GM12878 (cell line): ENCODE data around the gene ARAP3. TPM values are rescaled to one million over a fixed set of nuclear protein-coding genes. Genes with fewer than 3 reads are reported as not detected.

ENCODE experiments used
- ATF3 ChIP-seq: IDR thresholded peaks from 2 replicates; pipeline ENCODE4 v1.6.1; 2011; ENCODE audit warnings: low read depth, mild to moderate bottlenecking, low read length, moderate library complexity, borderline replicate concordance; ENCODE audit errors: extremely low read depth
- BHLHE40 ChIP-seq, 2 experiments: fragments of 450-650 bp in 1 of 2; IDR thresholded peaks; 2 replicates each; pipeline ENCODE4 v1.6.1; 2011 to 2017; ENCODE audit warnings: low read depth in 2 of 2, borderline replicate concordance in 1 of 2, improper control_type of control experiment in 1 of 2, low read length in 1 of 2, mild to moderate bottlenecking in 1 of 2
- CHD1 ChIP-seq: IDR thresholded peaks from 2 replicates; pipeline ENCODE4 v1.6.1; 2012; ENCODE audit warnings: low read depth, low read length, improper control_type of control experiment
- CHD2 ChIP-seq: IDR thresholded peaks from 2 replicates; pipeline ENCODE4 v1.6.1; 2011; ENCODE audit warnings: low read depth, low read length, improper control_type of control experiment, borderline replicate concordance
- EGR1 ChIP-seq, 2 experiments: IDR thresholded peaks; 1 replicate in 1 of 2; 2 replicates in 1 of 2; pipeline ENCODE4 v1.6.1; 2011 to 2012; ENCODE audit warnings: low read depth in 2 of 2, low read length in 2 of 2, borderline replicate concordance in 1 of 2, mild to moderate bottlenecking in 1 of 2, moderate library complexity in 1 of 2
- EZH2 ChIP-seq: IDR thresholded peaks from 2 replicates; pipeline ENCODE4 v1.6.1; 2012; ENCODE audit warnings: low read depth, mild to moderate bottlenecking, control low read depth, inconsistent platforms, low read length, borderline replicate concordance; ENCODE audit not compliant: control insufficient read depth
- FOS ChIP-seq: IDR thresholded peaks from 3 replicates; pipeline ENCODE4 v1.6.1; 2011; ENCODE audit warnings: borderline replicate concordance; ENCODE audit not compliant: insufficient read length; ENCODE audit errors: extremely low read depth
- FOXK2 ChIP-seq: fragments of 450-650 bp; IDR thresholded peaks from 2 replicates; pipeline ENCODE4 v1.6.1; 2017; ENCODE audit warnings: mild to moderate bottlenecking, moderate library complexity
- KAT2A ChIP-seq: conservative IDR thresholded peaks from 2 replicates; pipeline ENCODE4 v1.6.1; 2011; ENCODE audit warnings: low read depth, low read length; ENCODE audit not compliant: control insufficient read depth
- KLF5 ChIP-seq: fragments of 450-650 bp; IDR thresholded peaks from 2 replicates; pipeline ENCODE4 v1.6.1; 2014; ENCODE audit warnings: mild to moderate bottlenecking; ENCODE audit not compliant: partially characterized antibody
- MEF2A ChIP-seq: IDR thresholded peaks from 2 replicates; pipeline ENCODE4 v1.6.1; 2011; ENCODE audit warnings: low read depth, mild to moderate bottlenecking, low read length, moderate library complexity; ENCODE audit not compliant: insufficient read depth
- MXI1 ChIP-seq: fragments of 150-350 bp; IDR thresholded peaks from 2 replicates; pipeline ENCODE4 v1.6.1; 2011; ENCODE audit warnings: low read depth, mild to moderate bottlenecking, inconsistent platforms, low read length, improper control_type of control experiment
- MYB ChIP-seq: fragments of 150-350 bp; IDR thresholded peaks from 2 replicates; pipeline ENCODE4 v1.6.1; 2014; ENCODE audit warnings: mild to moderate bottlenecking, low read depth, low read length, borderline replicate concordance
- NFYA ChIP-seq: IDR thresholded peaks from 2 replicates; pipeline ENCODE4 v1.6.1; 2011; ENCODE audit warnings: low read depth, mild to moderate bottlenecking, low read length, improper control_type of control experiment, borderline replicate concordance
- NKRF ChIP-seq: fragments of 450-650 bp; conservative IDR thresholded peaks from 2 replicates; pipeline ENCODE4 v1.6.1; 2017; ENCODE audit warnings: mild to moderate bottlenecking, moderate library complexity
- NR2F1 ChIP-seq: fragments of 450-650 bp; conservative IDR thresholded peaks from 2 replicates; pipeline ENCODE4 v1.6.1; 2017; ENCODE audit warnings: mild to moderate bottlenecking
- POLR2AphosphoS2 ChIP-seq: IDR thresholded peaks from 2 replicates; pipeline ENCODE4 v1.6.1; 2011; ENCODE audit warnings: low read depth, mild to moderate bottlenecking, low read length, improper control_type of control experiment, moderate library complexity
- POU2F2 ChIP-seq: IDR thresholded peaks from 3 replicates; pipeline ENCODE4 v1.6.1; 2011; ENCODE audit warnings: low read depth, mild to moderate bottlenecking, low read length, borderline replicate concordance
- RCOR1 ChIP-seq: conservative IDR thresholded peaks from 2 replicates; pipeline ENCODE4 v1.6.1; 2012; ENCODE audit warnings: low read depth, low read length, improper control_type of control experiment
- SIN3A ChIP-seq: IDR thresholded peaks from 2 replicates; pipeline ENCODE4 v1.6.1; 2012; ENCODE audit warnings: low read depth, low read length, improper control_type of control experiment
- SIX5 ChIP-seq: IDR thresholded peaks from 2 replicates; pipeline ENCODE4 v1.6.1; 2011; ENCODE audit warnings: mild to moderate bottlenecking, low read depth, low read length, moderate library complexity; ENCODE audit not compliant: severe bottlenecking
- SMAD1 ChIP-seq: fragments of 450-650 bp; IDR thresholded peaks from 2 replicates; pipeline ENCODE4 v1.6.1; 2018; ENCODE audit warnings: mild to moderate bottlenecking, low read depth; ENCODE audit not compliant: partially characterized antibody
- SREBF2 ChIP-seq: IDR thresholded peaks from 2 replicates; pipeline ENCODE4 v1.6.1; 2012; ENCODE audit warnings: mild to moderate bottlenecking, low read length
- SUZ12 ChIP-seq: fragments of 200-600 bp; sonication (generic); IDR thresholded peaks from one replicate; pipeline ENCODE4 v1.6.1; 2018; ENCODE audit warnings: antibody characterized with exemption, mild to moderate bottlenecking; ENCODE audit not compliant: unreplicated experiment
- YBX1 ChIP-seq: fragments of 450-650 bp; IDR thresholded peaks from 2 replicates; pipeline ENCODE4 v1.6.1; 2016; ENCODE audit warnings: antibody characterized with exemption
- ZNF24 ChIP-seq: fragments of 450-650 bp; IDR thresholded peaks from 2 replicates; pipeline ENCODE4 v1.6.1; 2017; ENCODE audit warnings: antibody characterized with exemption, mild to moderate bottlenecking
- ZNF274 ChIP-seq: IDR thresholded peaks from one replicate; pipeline ENCODE4 v1.8.0; 2011; ENCODE audit not compliant: insufficient read length, insufficient read depth
- ZNF384 ChIP-seq: IDR thresholded peaks from 2 replicates; pipeline ENCODE4 v1.6.1; 2012; ENCODE audit warnings: low read depth, mild to moderate bottlenecking, low read length, improper control_type of control experiment, borderline replicate concordance
- ZNF622 ChIP-seq: fragments of 450-650 bp; IDR thresholded peaks from 2 replicates; pipeline ENCODE4 v1.6.1; 2017; ENCODE audit warnings: mild to moderate bottlenecking, inconsistent platforms
- polyA plus RNA-seq, 11 experiments: library from polyadenylated mRNA; depleted of rRNA in 4 of 11; unstranded in 6 of 11; stranded (reverse) in 5 of 11; fragments of >200 nt; fragmentation: Nextera tagmentation in 4 of 11; fragmentation: Illumina TruSeq in 1 of 11; extraction: Ambion mirVana in 4 of 11; extraction: Trizol in 1 of 11; gene quantifications; 1 replicate in 1 of 11; 2 replicates in 10 of 11; pipeline versions ENCODE4 v1.2.1 to v1.2.3, GENCODE V29; 2011 to 2016; ENCODE audit warnings: inconsistent platforms in 2 of 11, missing spikeins in 2 of 11, low read depth in 1 of 11
- total RNA-seq, 4 experiments: library from RNA; depleted of rRNA in 3 of 4; stranded (reverse); fragments of >200 nt in 3 of 4; fragmentation: Illumina TruSeq in 1 of 4; extraction: Trizol in 1 of 4; gene quantifications; 2 replicates each; pipeline versions ENCODE4 v1.2.1 to v1.2.3, GENCODE V29; 2013 to 2021

ARAP3 gene
- total and polyA plus RNA-seq, 10 of the 15 experiments (the other 5 are each of a cell fraction or from before 2014, with no cell fraction given) = 0.01 to 0.08 TPM; not detected in 8

GRCh38 chr5:141636413-141637122 is 45.5 kb downstream of the ARAP3 start, which contains the start of the genes HDAC3 and RELL2 (continued):
- TF ChIP-seq RCOR1 = no peak
- TF ChIP-seq SREBF2 = no peak
- no peak for TF ChIP-seq MEF2A
- TF ChIP-seq NR2F1 = peak; percentile 50; the same call in 1 of the 2 replicates
- no peak for TF ChIP-seq EZH2
- no peak for TF ChIP-seq SMAD1
- no peak for TF ChIP-seq ZNF274
- TF ChIP-seq POLR2AphosphoS2 = peak; percentile 65; the same call in 1 of the 2 replicates
- TF ChIP-seq FOS = no peak
- no peak for TF ChIP-seq KAT2A
- no peak for TF ChIP-seq SUZ12
- TF ChIP-seq SIN3A = no peak; the same call in 1 of the 2 replicates
- no peak for TF ChIP-seq ZNF384
- TF ChIP-seq ZNF622 = no peak
- TF ChIP-seq MXI1 = no peak
- TF ChIP-seq YBX1 = no peak
- TF ChIP-seq NKRF = peak; percentile 67
- no peak for TF ChIP-seq FOXK2
- TF ChIP-seq ATF3 = no peak
- TF ChIP-seq KLF5 = peak; percentile 47
- no peak; the same call in 1 of the 2 replicates for TF ChIP-seq CHD2
- no peak for TF ChIP-seq SIX5
- no peak for TF ChIP-seq MYB
- TF ChIP-seq ZNF24 = no peak
- no peak for TF ChIP-seq NFYA
- TF ChIP-seq EGR1 (IDR thresholded peaks at IDR 0.05; ENCODE audit: borderline replicate concordance in 1 of 2, low read depth in 2 of 2, low read length in 2 of 2) = peak; percentile 40 to 86; a peak in 2 of 3 replicates
- TF ChIP-seq CHD1 = 0 out of 2 replicates have a peak, but pooled peaks have one; percentile 16
- no peak for TF ChIP-seq POU2F2
- TF ChIP-seq BHLHE40 (IDR thresholded peaks at IDR 0.05; ENCODE audit: borderline replicate concordance in 1 of 2, low read depth in 2 of 2, low read length in 1 of 2) = peak; percentile 3 to 52; a peak in 1 of 4 replicates
